PC-3 (cell line): Measurements from ENCODE around the gene SHF.

Source experiments
- EZH2 ChIP-seq: fragments of 300-600 bp; sonication (generic); IDR thresholded peaks from one replicate; pipeline ENCODE4 v1.6.1; 2017; ENCODE audit warnings: antibody characterized with exemption, mild to moderate bottlenecking, low read length; ENCODE audit not compliant: unreplicated experiment
- TF ChIP-seq, protein P1 (sequence below): fragments of 300-600 bp; sonication (generic); conservative IDR thresholded peaks from 2 replicates; pipeline ENCODE4 v1.5.1; 2017; ENCODE audit warnings: antibody characterized with exemption, low read depth, mild to moderate bottlenecking, low read length

DNA sequence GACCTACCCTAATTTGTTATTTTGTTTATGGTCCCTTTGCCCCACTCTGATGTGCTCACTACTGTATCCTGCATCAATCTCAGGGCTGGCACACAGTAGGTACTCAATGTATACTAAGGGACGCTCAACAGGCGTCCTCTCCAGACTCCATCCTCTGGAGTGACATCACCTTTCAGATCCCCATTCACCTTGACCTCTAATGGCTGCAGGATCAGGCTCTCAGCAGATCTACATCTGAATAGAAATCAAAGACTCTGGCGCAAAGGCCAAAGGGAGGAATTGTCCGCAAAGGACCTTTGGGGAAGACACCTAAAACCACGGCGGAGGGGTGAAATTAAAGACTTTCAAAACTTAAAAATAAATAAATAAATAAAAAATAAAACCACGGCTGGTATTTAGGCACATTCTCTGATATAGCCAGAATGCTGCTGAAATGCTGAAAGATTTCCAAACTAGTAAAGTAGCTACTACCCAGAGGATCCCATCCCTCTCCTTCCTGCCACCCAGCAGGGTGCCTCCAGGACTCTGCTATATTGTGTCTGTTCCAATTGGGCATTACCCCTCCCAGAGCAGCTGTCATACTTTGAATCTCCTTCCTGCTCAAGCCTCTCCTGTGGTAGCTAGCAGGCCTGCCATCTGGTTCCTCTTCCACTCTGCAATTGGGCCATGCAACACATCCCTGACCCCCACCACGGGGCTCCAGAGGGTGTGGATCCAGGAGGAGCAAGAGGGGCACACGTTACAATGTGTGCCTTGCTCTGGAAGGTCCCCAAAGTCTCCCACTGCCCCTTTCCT is 6.1 kb downstream of the SHF start:
- TF ChIP-seq EZH2 = no peak
- TF ChIP-seq, protein P1, sequence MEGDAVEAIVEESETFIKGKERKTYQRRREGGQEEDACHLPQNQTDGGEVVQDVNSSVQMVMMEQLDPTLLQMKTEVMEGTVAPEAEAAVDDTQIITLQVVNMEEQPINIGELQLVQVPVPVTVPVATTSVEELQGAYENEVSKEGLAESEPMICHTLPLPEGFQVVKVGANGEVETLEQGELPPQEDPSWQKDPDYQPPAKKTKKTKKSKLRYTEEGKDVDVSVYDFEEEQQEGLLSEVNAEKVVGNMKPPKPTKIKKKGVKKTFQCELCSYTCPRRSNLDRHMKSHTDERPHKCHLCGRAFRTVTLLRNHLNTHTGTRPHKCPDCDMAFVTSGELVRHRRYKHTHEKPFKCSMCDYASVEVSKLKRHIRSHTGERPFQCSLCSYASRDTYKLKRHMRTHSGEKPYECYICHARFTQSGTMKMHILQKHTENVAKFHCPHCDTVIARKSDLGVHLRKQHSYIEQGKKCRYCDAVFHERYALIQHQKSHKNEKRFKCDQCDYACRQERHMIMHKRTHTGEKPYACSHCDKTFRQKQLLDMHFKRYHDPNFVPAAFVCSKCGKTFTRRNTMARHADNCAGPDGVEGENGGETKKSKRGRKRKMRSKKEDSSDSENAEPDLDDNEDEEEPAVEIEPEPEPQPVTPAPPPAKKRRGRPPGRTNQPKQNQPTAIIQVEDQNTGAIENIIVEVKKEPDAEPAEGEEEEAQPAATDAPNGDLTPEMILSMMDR = no peak
